Measurements from ENCODE around the gene GDA. TPM values are rescaled to one million over a fixed set of nuclear protein-coding genes. Genes with fewer than 3 reads are reported as not detected.

Gene GDA
- total and polyA plus RNA-seq, 9 of the 15 experiments (the other 6 are each of a cell fraction or from before 2014, with no cell fraction given), result 4.5 to 18.0 (median 12.7) TPM

GRCh38 chr9:72200452-72200851, 51.2 kb downstream of the GDA start:
- H3K36me3 ChIP-seq (ENCODE audit: control insufficient read depth, insufficient read depth, low read length), result peaks cover 28% of the 10 kb centered on the region; the same call in 2 of the 3 replicates
- no peak overlapping the region for H3K27ac ChIP-seq (ENCODE audit: extremely low read depth, low read depth, low read length)
- in situ Hi-C loops (cut with MboI), result no loop called here
- H3K4me3 ChIP-seq, result no peak overlapping the region
- DNase-seq (ENCODE audit: extremely low read depth in 1 of 4, low spot score in 3 of 4) (no peak), ATAC-seq (no peak), FAIRE-seq (no peak)
- no peaks in the 10 kb centered on the region for H3K9me3 ChIP-seq (replicated peaks; ENCODE audit: control insufficient read depth, insufficient read depth, low read depth, low read length)
- no peak overlapping the region for H2AFZ ChIP-seq (ENCODE audit: low read depth, low read length)
- no peak overlapping the region for H3K9ac ChIP-seq (ENCODE audit: insufficient read depth in 1 of 2, low read depth in 2 of 2, low read length in 2 of 2)
- CTCF ChIA-PET (ENCODE audit: low intra/inter-chr PET ratio), result no interaction called here
- whole genome bisulfite sequencing (ENCODE audit: insufficient coverage, low coverage, missing lambda C conversion rate), result 71% methylated on average over 6 of the region's 6 CpGs
- H4K20me1 ChIP-seq (replicated peaks; ENCODE audit: control insufficient read depth, insufficient read depth, low read length), result no peaks in the 10 kb centered on the region
- H3K27me3 ChIP-seq (ENCODE audit: control insufficient read depth in 2 of 2, insufficient read depth in 2 of 2, low read length in 2 of 2), result no peaks in the 10 kb centered on the region
- intact Hi-C loops (cut with micrococcal nuclease), result loop anchor here (5.0 kb wide), 1 partner anchor 163 kb away; no protein-coding TSS in a partner anchor
- BruUV-seq (replicated peaks), result no TSS peak
- H3K79me2 ChIP-seq (ENCODE audit: control insufficient read depth, insufficient read depth, low read length), result no peaks in the 10 kb centered on the region
- no peaks in the 10 kb centered on the region for H3K9me1 ChIP-seq (ENCODE audit: control insufficient read depth, insufficient read depth, low read length)
- no peaks in the 10 kb centered on the region for H3K4me1 ChIP-seq (replicated peaks in 1 of 2; ENCODE audit: control insufficient read depth in 2 of 2, insufficient read depth in 2 of 2, low read length in 2 of 2)
- POLR2A ChIA-PET, result no interaction called here
- H3K4me2 ChIP-seq (ENCODE audit: insufficient read depth, low read length), result no peak overlapping the region
- TF ChIP-seq NFRKB (IDR thresholded peaks at IDR 0.05; ENCODE audit: low read depth) (no peak), THRB (CRISPR knock-in tag; conservative IDR thresholded peaks at IDR 0.05) (no peak), TEAD4 (IDR thresholded peaks at IDR 0.05; ENCODE audit: low read length) (no peak), TEAD4 (CRISPR knock-in tag; IDR thresholded peaks at IDR 0.05; ENCODE audit: borderline replicate concordance) (no peak), ZNF445 (CRISPR knock-in tag; IDR thresholded peaks at IDR 0.05; ENCODE audit: low read depth) (no peak), SP1 (CRISPR knock-in tag; IDR thresholded peaks at IDR 0.05) (no peak), POLR2A (conservative IDR thresholded peaks at IDR 0.05) (no peak), ZBTB34 (CRISPR knock-in tag; IDR thresholded peaks at IDR 0.05) (no peak), KLF1 (tag; IDR thresholded peaks at IDR 0.05) (no peak), CCNT2 (IDR thresholded peaks at IDR 0.05; ENCODE audit: borderline replicate concordance, extremely low read depth, insufficient read length, low read depth, low read length) (no peak), TCFL5 (CRISPR knock-in tag; conservative IDR thresholded peaks at IDR 0.05) (no peak), VEZF1 (CRISPR knock-in tag; IDR thresholded peaks at IDR 0.05) (no peak), DLX4 (CRISPR knock-in tag; IDR thresholded peaks at IDR 0.05) (no peak), ESRRB (CRISPR knock-in tag; IDR thresholded peaks at IDR 0.05; ENCODE audit: borderline replicate concordance) (no peak), SMC3 (conservative IDR thresholded peaks at IDR 0.05; ENCODE audit: insufficient read depth, low read depth, low read length) (no peak), PYGO2 (tag; IDR thresholded peaks at IDR 0.05) (no peak)
